GM12878 (cell line): ENCODE measurements around the gene DYNC1LI1. TPM values are rescaled to one million over a fixed set of nuclear protein-coding genes. Genes with fewer than 3 reads are reported as not detected.

Source experiments
- CREB1 ChIP-seq: IDR thresholded peaks from 2 replicates; pipeline ENCODE4 v1.6.1; 2012; ENCODE audit warnings: low read depth, mild to moderate bottlenecking, inconsistent platforms
- CREM ChIP-seq: IDR thresholded peaks from 2 replicates; pipeline ENCODE4 v1.6.1; 2014; ENCODE audit warnings: antibody characterized with exemption, low read depth
- GABPA ChIP-seq: IDR thresholded peaks from 2 replicates; pipeline ENCODE4 v1.6.1; 2014; ENCODE audit warnings: antibody characterized with exemption, low read depth, mild to moderate bottlenecking, inconsistent platforms
- HCFC1 ChIP-seq: fragments of 150-350 bp; IDR thresholded peaks from 2 replicates; pipeline ENCODE4 v1.6.1; 2014; ENCODE audit warnings: low read length
- HDGF ChIP-seq: fragments of 450-650 bp; IDR thresholded peaks from 2 replicates; pipeline ENCODE4 v1.6.1; 2016; ENCODE audit warnings: antibody characterized with exemption
- IKZF1 ChIP-seq: fragments of 450-650 bp; conservative IDR thresholded peaks from 2 replicates; pipeline ENCODE4 v1.6.1; 2017; ENCODE audit warnings: antibody characterized with exemption, mild to moderate bottlenecking
- IKZF2 ChIP-seq, 2 experiments: fragments of 450-650 bp; IDR thresholded peaks; 2 replicates each; pipeline ENCODE4 v1.6.1; 2017; ENCODE audit warnings: mild to moderate bottlenecking in 2 of 2, moderate library complexity in 2 of 2
- IRF4 ChIP-seq: IDR thresholded peaks from 2 replicates; pipeline ENCODE4 v1.6.1; 2011; ENCODE audit warnings: low read depth, low read length
- JUND ChIP-seq: IDR thresholded peaks from 2 replicates; pipeline ENCODE4 v1.6.1; 2012; ENCODE audit warnings: low read depth, mild to moderate bottlenecking, low read length, improper control_type of control experiment, moderate library complexity
- KLF5 ChIP-seq: fragments of 450-650 bp; IDR thresholded peaks from 2 replicates; pipeline ENCODE4 v1.6.1; 2014; ENCODE audit warnings: mild to moderate bottlenecking; ENCODE audit not compliant: partially characterized antibody
- MEF2A ChIP-seq: IDR thresholded peaks from 2 replicates; pipeline ENCODE4 v1.6.1; 2011; ENCODE audit warnings: low read depth, mild to moderate bottlenecking, low read length, moderate library complexity; ENCODE audit not compliant: insufficient read depth
- MYB ChIP-seq: fragments of 150-350 bp; IDR thresholded peaks from 2 replicates; pipeline ENCODE4 v1.6.1; 2014; ENCODE audit warnings: mild to moderate bottlenecking, low read depth, low read length, borderline replicate concordance
- POLR2A ChIP-seq: IDR thresholded peaks from 2 replicates; pipeline ENCODE4 v1.6.1; 2011; ENCODE audit warnings: low read depth, mild to moderate bottlenecking, low read length
- SIN3A ChIP-seq: IDR thresholded peaks from 2 replicates; pipeline ENCODE4 v1.6.1; 2012; ENCODE audit warnings: low read depth, low read length, improper control_type of control experiment
- SIX5 ChIP-seq: IDR thresholded peaks from 2 replicates; pipeline ENCODE4 v1.6.1; 2011; ENCODE audit warnings: mild to moderate bottlenecking, low read depth, low read length, moderate library complexity; ENCODE audit not compliant: severe bottlenecking
- SPI1 ChIP-seq: IDR thresholded peaks from 2 replicates; pipeline ENCODE4 v1.6.1; 2011; ENCODE audit warnings: low read depth, mild to moderate bottlenecking, low read length, moderate library complexity, borderline replicate concordance; ENCODE audit not compliant: insufficient read depth
- STAT1 ChIP-seq: fragments of 450-650 bp; conservative IDR thresholded peaks from 2 replicates; pipeline ENCODE4 v1.6.1; 2014; ENCODE audit warnings: antibody characterized with exemption, mild to moderate bottlenecking
- SUPT20H ChIP-seq: IDR thresholded peaks from 2 replicates; pipeline ENCODE4 v1.6.1; 2011; ENCODE audit warnings: low read depth, mild to moderate bottlenecking, low read length, moderate library complexity, borderline replicate concordance; ENCODE audit not compliant: control insufficient read depth
- TARDBP ChIP-seq: IDR thresholded peaks from 2 replicates; pipeline ENCODE4 v1.6.1; 2016; ENCODE audit warnings: borderline replicate concordance
- USF1 ChIP-seq: IDR thresholded peaks from 2 replicates; pipeline ENCODE4 v1.6.1; 2011; ENCODE audit warnings: borderline replicate concordance, low read depth, mild to moderate bottlenecking, moderate library complexity, mixed read lengths, low read length; ENCODE audit not compliant: insufficient read depth; ENCODE audit errors: extremely low read length
- YY1 ChIP-seq: IDR thresholded peaks from 2 replicates; pipeline ENCODE4 v1.6.1; 2011; ENCODE audit warnings: low read depth, mild to moderate bottlenecking, low read length
- ZNF592 ChIP-seq: fragments of 450-650 bp; IDR thresholded peaks from 2 replicates; pipeline ENCODE4 v1.6.1; 2017; ENCODE audit warnings: mild to moderate bottlenecking, moderate library complexity
- ZNF622 ChIP-seq: fragments of 450-650 bp; IDR thresholded peaks from 2 replicates; pipeline ENCODE4 v1.6.1; 2017; ENCODE audit warnings: mild to moderate bottlenecking, inconsistent platforms
- polyA plus RNA-seq, 11 experiments: library from polyadenylated mRNA; depleted of rRNA in 4 of 11; unstranded in 6 of 11; stranded (reverse) in 5 of 11; fragments of >200 nt; fragmentation: Nextera tagmentation in 4 of 11; fragmentation: Illumina TruSeq in 1 of 11; extraction: Ambion mirVana in 4 of 11; extraction: Trizol in 1 of 11; gene quantifications; 1 replicate in 1 of 11; 2 replicates in 10 of 11; pipeline versions ENCODE4 v1.2.1 to v1.2.3, GENCODE V29; 2011 to 2016; ENCODE audit warnings: inconsistent platforms in 2 of 11, missing spikeins in 2 of 11, low read depth in 1 of 11
- total RNA-seq, 4 experiments: library from RNA; depleted of rRNA in 3 of 4; stranded (reverse); fragments of >200 nt in 3 of 4; fragmentation: Illumina TruSeq in 1 of 4; extraction: Trizol in 1 of 4; gene quantifications; 2 replicates each; pipeline versions ENCODE4 v1.2.1 to v1.2.3, GENCODE V29; 2013 to 2021
- TF ChIP-seq, protein P1 (sequence below): fragments of 450-650 bp; IDR thresholded peaks from 2 replicates; pipeline ENCODE4 v1.6.1; 2017; ENCODE audit warnings: low read depth, mild to moderate bottlenecking, moderate library complexity
- TF ChIP-seq, protein P2 (sequence below): IDR thresholded peaks from 2 replicates; pipeline ENCODE4 v1.6.1; 2012; ENCODE audit warnings: low read depth, low read length, improper control_type of control experiment

Gene DYNC1LI1
- total and polyA plus RNA-seq, 10 of the 15 experiments (the other 5 are each of a cell fraction or from before 2014, with no cell fraction given): 11.5 to 51.7 (median 32.0) TPM

- TF ChIP-seq SIX5: no peak
- TF ChIP-seq JUND: peak; percentile 28; the same call in 1 of the 2 replicates
- no peak for TF ChIP-seq SUPT20H
- TF ChIP-seq GABPA: no peak
- peak; percentile 83 for TF ChIP-seq IKZF1
- peak; percentile 65; the same call in 1 of the 2 replicates for TF ChIP-seq CREB1
- TF ChIP-seq ZNF622: no peak
- TF ChIP-seq POLR2A: no peak
- no peak for TF ChIP-seq YY1
- no peak for TF ChIP-seq TARDBP
- no peak for TF ChIP-seq KLF5
- TF ChIP-seq USF1: no peak
- 0 out of 2 replicates have a peak, but pooled peaks have one; percentile 14 for TF ChIP-seq MYB
- TF ChIP-seq ZNF592: no peak
- TF ChIP-seq, protein P1, sequence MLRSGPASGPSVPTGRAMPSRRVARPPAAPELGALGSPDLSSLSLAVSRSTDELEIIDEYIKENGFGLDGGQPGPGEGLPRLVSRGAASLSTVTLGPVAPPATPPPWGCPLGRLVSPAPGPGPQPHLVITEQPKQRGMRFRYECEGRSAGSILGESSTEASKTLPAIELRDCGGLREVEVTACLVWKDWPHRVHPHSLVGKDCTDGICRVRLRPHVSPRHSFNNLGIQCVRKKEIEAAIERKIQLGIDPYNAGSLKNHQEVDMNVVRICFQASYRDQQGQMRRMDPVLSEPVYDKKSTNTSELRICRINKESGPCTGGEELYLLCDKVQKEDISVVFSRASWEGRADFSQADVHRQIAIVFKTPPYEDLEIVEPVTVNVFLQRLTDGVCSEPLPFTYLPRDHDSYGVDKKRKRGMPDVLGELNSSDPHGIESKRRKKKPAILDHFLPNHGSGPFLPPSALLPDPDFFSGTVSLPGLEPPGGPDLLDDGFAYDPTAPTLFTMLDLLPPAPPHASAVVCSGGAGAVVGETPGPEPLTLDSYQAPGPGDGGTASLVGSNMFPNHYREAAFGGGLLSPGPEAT: peak; percentile 95
- TF ChIP-seq, protein P2, sequence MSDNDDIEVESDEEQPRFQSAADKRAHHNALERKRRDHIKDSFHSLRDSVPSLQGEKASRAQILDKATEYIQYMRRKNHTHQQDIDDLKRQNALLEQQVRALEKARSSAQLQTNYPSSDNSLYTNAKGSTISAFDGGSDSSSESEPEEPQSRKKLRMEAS: no peak
- peak; percentile 81 to 86 for TF ChIP-seq IKZF2 (IDR thresholded peaks at IDR 0.05)
- TF ChIP-seq CREM: peak; percentile 91
- TF ChIP-seq HDGF: peak; percentile 34; the same call in 1 of the 2 replicates
- peak; percentile 88 for TF ChIP-seq IRF4
- no peak for TF ChIP-seq SPI1
- TF ChIP-seq SIN3A: no peak
- no peak for TF ChIP-seq STAT1
- TF ChIP-seq HCFC1: no peak
- 0 out of 2 replicates have a peak, but pooled peaks have one; percentile 60 for TF ChIP-seq MEF2A
Observed at GRCh38 chr3:32493437-32494414, 76.9 kb downstream of the DYNC1LI1 start (continued).
